H9 (cell line): ENCODE data around the gene CREB3L4. TPM values are rescaled to one million over a fixed set of nuclear protein-coding genes. Genes with fewer than 3 reads are reported as not detected.
A peak's percentile ranks its signal among the peaks of the same experiment; 100 is the strongest.

Source experiments
- DNase-seq: peaks from one replicate; pipeline ENCODE4 v3.0.0-alpha.2; 2017
- H2AFZ ChIP-seq: one replicate; pipeline ENCODE4 v1.6.1; 2013; ENCODE audit warnings: mild to moderate bottlenecking, low read length, control low read depth, moderate library complexity
- H2AK5ac ChIP-seq: 2 replicates; pipeline ENCODE4 v1.6.1; 2013; ENCODE audit warnings: low read length, control low read depth, mixed read lengths; ENCODE audit not compliant: insufficient read length
- H2BK120ac ChIP-seq: one replicate; pipeline ENCODE4 v1.6.1; 2013; ENCODE audit warnings: low read depth, mild to moderate bottlenecking, low read length, control low read depth, inconsistent platforms; ENCODE audit not compliant: poor library complexity, severe bottlenecking
- H2BK12ac ChIP-seq: 2 replicates; pipeline ENCODE4 v1.6.1; 2013; ENCODE audit warnings: low read length, control low read depth, mixed read lengths, low read depth; ENCODE audit not compliant: insufficient read length
- H2BK15ac ChIP-seq: 2 replicates; pipeline ENCODE4 v1.6.1; 2013; ENCODE audit warnings: low read depth, low read length, control low read depth
- H2BK20ac ChIP-seq: one replicate; pipeline ENCODE4 v1.6.1; 2013; ENCODE audit warnings: low read depth, mild to moderate bottlenecking, low read length, control low read depth, inconsistent platforms; ENCODE audit not compliant: poor library complexity, severe bottlenecking
- H2BK5ac ChIP-seq: 2 replicates; pipeline ENCODE4 v1.6.1; 2013; ENCODE audit warnings: low read length, control low read depth, mixed read lengths; ENCODE audit not compliant: insufficient read length
- H3K14ac ChIP-seq: 2 replicates; pipeline ENCODE4 v1.6.1; 2013; ENCODE audit warnings: low read length, control low read depth; ENCODE audit not compliant: insufficient read depth
- H3K18ac ChIP-seq: 2 replicates; pipeline ENCODE4 v1.6.1; 2013; ENCODE audit warnings: low read depth, mild to moderate bottlenecking, mixed read lengths, low read length, control low read depth; ENCODE audit not compliant: insufficient read length
- H3K23ac ChIP-seq: 2 replicates; pipeline ENCODE4 v1.6.1; 2013; ENCODE audit warnings: low read length, control low read depth, mixed read lengths, low read depth; ENCODE audit not compliant: insufficient read length
- H3K23me2 ChIP-seq: 2 replicates; pipeline ENCODE4 v1.6.1; 2013; ENCODE audit warnings: low read depth, mild to moderate bottlenecking, mixed read lengths, low read length, control low read depth; ENCODE audit not compliant: insufficient read length, poor library complexity, severe bottlenecking
- H3K27ac ChIP-seq: 2 replicates; pipeline ENCODE4 v1.5.1; 2013; ENCODE audit warnings: low read length, control low read depth, mixed read lengths, low read depth; ENCODE audit not compliant: insufficient read length
- H3K27me3 ChIP-seq: 2 replicates; pipeline ENCODE4 v1.6.1; 2013; ENCODE audit warnings: low read length, control low read depth, inconsistent platforms; ENCODE audit not compliant: insufficient read depth
- H3K4ac ChIP-seq: 2 replicates; pipeline ENCODE4 v1.6.1; 2013; ENCODE audit warnings: low read depth, mild to moderate bottlenecking, control low read depth, inconsistent platforms, low read length, moderate library complexity
- H3K4me1 ChIP-seq: 2 replicates; pipeline ENCODE4 v1.6.1; 2013; ENCODE audit warnings: low read length, control low read depth, inconsistent platforms; ENCODE audit not compliant: insufficient read depth
- H3K4me2 ChIP-seq: 2 replicates; pipeline ENCODE4 v1.6.1; 2013; ENCODE audit warnings: low read length, control low read depth, mixed read lengths; ENCODE audit not compliant: insufficient read length, insufficient read depth
- H3K56ac ChIP-seq: 2 replicates; pipeline ENCODE4 v1.6.1; 2013; ENCODE audit warnings: low read depth, mild to moderate bottlenecking, mixed read lengths, low read length, control low read depth; ENCODE audit not compliant: insufficient read length
- H3K79me1 ChIP-seq: 2 replicates; pipeline ENCODE4 v1.6.1; 2013; ENCODE audit warnings: low read depth, mild to moderate bottlenecking, moderate library complexity, low read length, control low read depth, inconsistent platforms; ENCODE audit not compliant: insufficient read depth, poor library complexity, severe bottlenecking
- H3K79me2 ChIP-seq: 2 replicates; pipeline ENCODE4 v1.6.1; 2013; ENCODE audit warnings: low read length, control low read depth, inconsistent platforms; ENCODE audit not compliant: insufficient read depth
- H3K9ac ChIP-seq: 2 replicates; pipeline ENCODE4 v1.6.1; 2013; ENCODE audit warnings: low read length, control low read depth, mixed read lengths; ENCODE audit not compliant: insufficient read length; ENCODE audit errors: extremely low read depth
- H3K9me3 ChIP-seq: one replicate; pipeline ENCODE4 v1.6.1; 2013; ENCODE audit warnings: low read depth, low read length, inconsistent platforms; ENCODE audit not compliant: control insufficient read depth
- H3T11ph ChIP-seq: one replicate; pipeline ENCODE4 v1.6.1; 2013; ENCODE audit warnings: mild to moderate bottlenecking, low read length, control low read depth, inconsistent platforms
- H4K20me1 ChIP-seq: one replicate; pipeline ENCODE4 v1.6.1; 2013; ENCODE audit not compliant: control insufficient read depth, insufficient read length, insufficient read depth
- H4K5ac ChIP-seq: 2 replicates; pipeline ENCODE4 v1.6.1; 2013; ENCODE audit warnings: low read depth, mild to moderate bottlenecking, mixed read lengths, low read length, control low read depth; ENCODE audit not compliant: insufficient read length
- H4K8ac ChIP-seq: replicated peaks from 2 replicates; pipeline ENCODE4 v1.6.1; 2013; ENCODE audit warnings: low read length, control low read depth, mixed read lengths, low read depth; ENCODE audit not compliant: insufficient read length
- H4K91ac ChIP-seq: 2 replicates; pipeline ENCODE4 v1.6.1; 2013; ENCODE audit warnings: low read depth, mild to moderate bottlenecking, moderate library complexity, mixed read lengths, low read length, control low read depth; ENCODE audit not compliant: insufficient read length
- H3K27ac Mint-ChIP-seq, 3 experiments: 2 replicates in 2 of 3; 3 replicates in 1 of 3; pipeline ENCODE4 v1.8.0; 2020 to 2021; ENCODE audit warnings: mixed read lengths in 3 of 3, mild to moderate bottlenecking in 1 of 3, moderate library complexity in 1 of 3
- H3K27me3 Mint-ChIP-seq: 2 replicates; pipeline ENCODE4 v1.8.0; 2021; ENCODE audit warnings: low read depth, mild to moderate bottlenecking, moderate library complexity, mixed read lengths
- H3K36me3 Mint-ChIP-seq, 3 experiments: 2 replicates in 2 of 3; 3 replicates in 1 of 3; pipeline ENCODE4 v1.8.0; 2020 to 2021; ENCODE audit warnings: low read depth in 3 of 3, mixed read lengths in 3 of 3; ENCODE audit not compliant: insufficient read depth in 1 of 3
- H3K4me1 Mint-ChIP-seq, 2 experiments: 2 replicates each; pipeline ENCODE4 v1.8.0; 2020; ENCODE audit warnings: mixed read lengths in 2 of 2
- H3K4me3 Mint-ChIP-seq, 2 experiments: 2 replicates in 1 of 2; 3 replicates in 1 of 2; pipeline ENCODE4 v1.8.0; 2020 to 2021; ENCODE audit warnings: mild to moderate bottlenecking in 2 of 2, mixed read lengths in 2 of 2, moderate library complexity in 1 of 2
- H3K9me3 Mint-ChIP-seq, 2 experiments: 2 replicates in 1 of 2; 3 replicates in 1 of 2; pipeline ENCODE4 v1.8.0; 2020; ENCODE audit warnings: mild to moderate bottlenecking in 2 of 2, mixed read lengths in 2 of 2, moderate library complexity in 1 of 2
- WGBS: extraction: QIAGEN DNeasy Blood & Tissue Kit; methylation state at CpG from one replicate; pipeline ENCODE4 v1.1.7; 2013; ENCODE audit warnings: missing lambda C conversion rate, low lambda C conversion rate, mixed read lengths; ENCODE audit not compliant: insufficient read length; ENCODE audit errors: extremely low coverage; 5-methylcytosine and 5-hydroxymethylcytosine counted together
- total RNA-seq: library from RNA; stranded (reverse); gene quantifications from 2 replicates; pipeline ENCODE4 v1.2.1, GENCODE V29; 2021
- TF ChIP-seq, protein P1 (sequence below): fragments of 200-600 bp; sonication (generic); conservative IDR thresholded peaks from 3 replicates; pipeline ENCODE4 v1.8.0; 2021; ENCODE audit warnings: antibody characterized with exemption, mild to moderate bottlenecking

CREB3L4 gene
- total RNA-seq, 1 experiment from 2014 or later: 27.6 TPM

DNA sequence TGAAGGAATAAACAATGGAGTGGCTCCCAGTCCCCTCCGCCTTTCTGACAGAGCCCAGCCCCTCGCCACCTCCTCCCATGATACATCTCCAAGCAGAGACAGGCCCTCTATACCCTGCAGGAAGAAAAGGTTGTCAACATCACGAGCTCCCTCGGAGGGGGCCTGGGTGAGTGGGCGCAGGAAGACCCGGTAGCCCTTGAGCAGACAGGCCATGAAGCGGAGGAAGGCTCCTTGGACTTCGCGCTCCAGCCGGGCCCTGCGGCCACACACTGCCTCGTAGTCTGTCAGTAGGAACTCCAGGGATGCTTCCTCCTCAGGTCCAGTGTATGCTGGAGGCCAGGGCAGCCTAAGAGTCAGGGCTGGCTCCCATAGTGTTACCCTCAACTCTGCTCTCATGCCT is 28.2 kb upstream of the CREB3L4 start:
- no peaks in the 10 kb centered on the region for H3K27me3 ChIP-seq
- H3K27ac ChIP-seq: no peak overlapping the region
- H3K27ac Mint-ChIP-seq: peak overlapping the region in 1 of 3 experiments; percentile 12; a peak in 1 of 7 replicates
- no peaks in the 10 kb centered on the region for H3K4me1 ChIP-seq
- H2BK120ac ChIP-seq: no peak overlapping the region
- no peak overlapping the region for H3K9ac ChIP-seq
- H3K9me3 Mint-ChIP-seq: no peaks in the 10 kb centered on the region
- H2BK15ac ChIP-seq: no peak overlapping the region
- no peak overlapping the region for H2BK20ac ChIP-seq
- no peak overlapping the region for H3K56ac ChIP-seq
- no peak for DNase-seq
- H3K4me1 Mint-ChIP-seq: peaks cover 0 to 2% of the 10 kb centered on the region in 2 experiments; a peak in 2 of 4 replicates
- no peak overlapping the region for H3K4ac ChIP-seq
- no peak overlapping the region for H4K5ac ChIP-seq
- H2BK5ac ChIP-seq: no peak overlapping the region
- H3K9me3 ChIP-seq: no peaks in the 10 kb centered on the region
- H3K4me2 ChIP-seq: no peak overlapping the region
- H3K14ac ChIP-seq: no peak overlapping the region
- no peak overlapping the region for H2AFZ ChIP-seq
- H4K20me1 ChIP-seq: peaks cover 3% of the 10 kb centered on the region
- no peak overlapping the region for H3K4me3 Mint-ChIP-seq
- no peak overlapping the region for H4K91ac ChIP-seq
- H3K79me1 ChIP-seq: no peaks in the 10 kb centered on the region
- no peaks in the 10 kb centered on the region for H3K23me2 ChIP-seq
- H3T11ph ChIP-seq: no peak overlapping the region
- H3K23ac ChIP-seq: no peak overlapping the region
- H2AK5ac ChIP-seq: no peak overlapping the region
- no peaks in the 10 kb centered on the region for H3K27me3 Mint-ChIP-seq
- H4K8ac ChIP-seq: no peak overlapping the region
- H3K36me3 Mint-ChIP-seq: peaks cover 40 to 73% (median 73%) of the 10 kb centered on the region in 3 experiments
- no peak overlapping the region for H3K18ac ChIP-seq
- WGBS: no CpG with 5 or more reads among the region's 12 CpGs
- no peaks in the 10 kb centered on the region for H3K79me2 ChIP-seq
- H2BK12ac ChIP-seq: no peak overlapping the region
- TF ChIP-seq, protein P1, sequence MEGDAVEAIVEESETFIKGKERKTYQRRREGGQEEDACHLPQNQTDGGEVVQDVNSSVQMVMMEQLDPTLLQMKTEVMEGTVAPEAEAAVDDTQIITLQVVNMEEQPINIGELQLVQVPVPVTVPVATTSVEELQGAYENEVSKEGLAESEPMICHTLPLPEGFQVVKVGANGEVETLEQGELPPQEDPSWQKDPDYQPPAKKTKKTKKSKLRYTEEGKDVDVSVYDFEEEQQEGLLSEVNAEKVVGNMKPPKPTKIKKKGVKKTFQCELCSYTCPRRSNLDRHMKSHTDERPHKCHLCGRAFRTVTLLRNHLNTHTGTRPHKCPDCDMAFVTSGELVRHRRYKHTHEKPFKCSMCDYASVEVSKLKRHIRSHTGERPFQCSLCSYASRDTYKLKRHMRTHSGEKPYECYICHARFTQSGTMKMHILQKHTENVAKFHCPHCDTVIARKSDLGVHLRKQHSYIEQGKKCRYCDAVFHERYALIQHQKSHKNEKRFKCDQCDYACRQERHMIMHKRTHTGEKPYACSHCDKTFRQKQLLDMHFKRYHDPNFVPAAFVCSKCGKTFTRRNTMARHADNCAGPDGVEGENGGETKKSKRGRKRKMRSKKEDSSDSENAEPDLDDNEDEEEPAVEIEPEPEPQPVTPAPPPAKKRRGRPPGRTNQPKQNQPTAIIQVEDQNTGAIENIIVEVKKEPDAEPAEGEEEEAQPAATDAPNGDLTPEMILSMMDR: no peak
